HepG2 (cell line): ENCODE results near the gene SCN9A. TPM values are rescaled to one million over a fixed set of nuclear protein-coding genes. Genes with fewer than 3 reads are reported as not detected.
A peak's percentile ranks its signal among the peaks of the same experiment; 100 is the strongest.

Source experiments
- ERF ChIP-seq: IDR thresholded peaks from 2 replicates; pipeline ENCODE4 v1.6.1; 2018; ENCODE audit warnings: missing biosample characterization, missing genetic modification reagents
- EZH2 ChIP-seq: conservative IDR thresholded peaks from 2 replicates; pipeline ENCODE4 v1.6.1; 2012; ENCODE audit warnings: mild to moderate bottlenecking, low read depth, low read length, moderate library complexity
- FOXM1 ChIP-seq: sonication (generic); formaldehyde crosslinking; IDR thresholded peaks from 2 replicates; pipeline ENCODE4 v1.5.0; 2020; ENCODE audit warnings: missing genetic modification reagents
- GPN1 ChIP-seq: sonication (generic); formaldehyde crosslinking; IDR thresholded peaks from 2 replicates; pipeline ENCODE4 v1.5.1; 2020; ENCODE audit warnings: missing genetic modification reagents, borderline replicate concordance
- HNRNPUL1 ChIP-seq: fragments of 200-400 bp; formaldehyde crosslinking; IDR thresholded peaks from 2 replicates; pipeline ENCODE4 v1.6.1; 2017; ENCODE audit warnings: low read depth, mild to moderate bottlenecking, low read length, moderate library complexity
- KDM6A ChIP-seq: IDR thresholded peaks from 2 replicates; pipeline ENCODE4 v1.6.1; 2016; ENCODE audit warnings: low read depth
- MXD3 ChIP-seq: IDR thresholded peaks from 2 replicates; pipeline ENCODE4 v1.6.1; 2016; ENCODE audit warnings: mild to moderate bottlenecking, missing biosample characterization, missing genetic modification reagents
- NFATC3 ChIP-seq: sonication (generic); formaldehyde crosslinking; IDR thresholded peaks from 2 replicates; pipeline ENCODE4 v1.5.1; 2020; ENCODE audit warnings: mild to moderate bottlenecking, missing genetic modification reagents
- NR2F2 ChIP-seq: IDR thresholded peaks from 2 replicates; pipeline ENCODE4 v1.6.1; 2012; ENCODE audit warnings: low read depth, inconsistent platforms, borderline replicate concordance
- PRDM10 ChIP-seq: sonication (generic); formaldehyde crosslinking; IDR thresholded peaks from 2 replicates; pipeline ENCODE4 v1.4.0; 2020; ENCODE audit warnings: low read depth, missing genetic modification reagents
- RCOR2 ChIP-seq: IDR thresholded peaks from 2 replicates; pipeline ENCODE4 v1.6.1; 2016; ENCODE audit warnings: missing biosample characterization, missing genetic modification reagents
- SUZ12 ChIP-seq: fragments of 150-350 bp; IDR thresholded peaks from 2 replicates; pipeline ENCODE4 v1.6.1; 2014; ENCODE audit warnings: low read depth, low read length
- TCF7 ChIP-seq: sonication (generic); IDR thresholded peaks from 2 replicates; pipeline ENCODE4 v1.6.1; 2016; ENCODE audit warnings: antibody characterized with exemption, low read depth
- UBTF ChIP-seq: sonication (generic); formaldehyde crosslinking; IDR thresholded peaks from 2 replicates; pipeline ENCODE4 v1.4.0; 2020; ENCODE audit warnings: mild to moderate bottlenecking, missing genetic modification reagents
- ZBTB21 ChIP-seq: sonication (generic); formaldehyde crosslinking; IDR thresholded peaks from 2 replicates; pipeline ENCODE4 v1.4.0; 2020; ENCODE audit warnings: missing genetic modification reagents
- ZBTB3 ChIP-seq: sonication (generic); formaldehyde crosslinking; IDR thresholded peaks from 2 replicates; pipeline ENCODE4 v1.4.0; 2020; ENCODE audit warnings: low read depth, mild to moderate bottlenecking, moderate library complexity, missing genetic modification reagents, borderline replicate concordance
- ZIK1 ChIP-seq: sonication (generic); formaldehyde crosslinking; IDR thresholded peaks from 2 replicates; pipeline ENCODE4 v1.5.0; 2020; ENCODE audit warnings: mild to moderate bottlenecking, low read depth, missing genetic modification reagents, borderline replicate concordance
- ZNF121 ChIP-seq: sonication (generic); formaldehyde crosslinking; IDR thresholded peaks from 2 replicates; pipeline ENCODE4 v1.5.0; 2020; ENCODE audit warnings: mild to moderate bottlenecking, missing genetic modification reagents
- ZNF24 ChIP-seq: fragments of 450-650 bp; IDR thresholded peaks from 2 replicates; pipeline ENCODE4 v1.6.1; 2017; ENCODE audit warnings: antibody characterized with exemption, mild to moderate bottlenecking
- ZNF530 ChIP-seq: sonication (generic); formaldehyde crosslinking; IDR thresholded peaks from 2 replicates; pipeline ENCODE4 v1.5.0; 2020; ENCODE audit warnings: low read depth, mild to moderate bottlenecking, missing genetic modification reagents
- ZNF652 ChIP-seq: IDR thresholded peaks from 2 replicates; pipeline ENCODE4 v1.6.1; 2016; ENCODE audit warnings: low read depth, borderline replicate concordance
- ZNF737 ChIP-seq: sonication (generic); formaldehyde crosslinking; IDR thresholded peaks from 2 replicates; pipeline ENCODE4 v1.5.0; 2020; ENCODE audit warnings: missing genetic modification reagents, mild to moderate bottlenecking, borderline replicate concordance
- polyA plus RNA-seq, 8 experiments: library from polyadenylated mRNA; depleted of rRNA in 3 of 8; stranded (reverse) in 7 of 8; unstranded in 1 of 8; fragments of >200 nt; fragmentation: Illumina TruSeq in 4 of 8; extraction: Trizol in 4 of 8; gene quantifications; 2 replicates each; pipeline versions ENCODE4 v1.2.1 to v1.2.3, GENCODE V29; 2011 to 2016; ENCODE audit warnings: low read depth in 4 of 8, missing spikeins in 1 of 8, mixed read lengths in 1 of 8; ENCODE audit not compliant: insufficient read depth in 1 of 8
- total RNA-seq, 5 experiments: library from RNA; depleted of rRNA; stranded (reverse); fragments of >200 nt; fragmentation: Illumina TruSeq; extraction: Trizol; gene quantifications; 2 replicates each; pipeline ENCODE4 v1.2.3, GENCODE V29; 2016; ENCODE audit warnings: low read depth in 1 of 5
- TF ChIP-seq, protein P1 (sequence below): sonication (generic); formaldehyde crosslinking; IDR thresholded peaks from 2 replicates; pipeline ENCODE4 v1.5.0; 2020; ENCODE audit warnings: missing genetic modification reagents

The SCN9A gene
- total and polyA plus RNA-seq, 2 of the 13 experiments (the other 11 are each of a cell fraction or from before 2014, with no cell fraction given): 15.3 to 24.3 TPM

GRCh38 chr2:166230024-166230723 is 145.6 kb downstream of the SCN9A start (continued):
- no peak for TF ChIP-seq ZNF24
- peak; percentile 82; the same call in 1 of the 2 replicates for TF ChIP-seq ZBTB3 (CRISPR knock-in tag)
- no peak; the same call in 1 of the 2 replicates for TF ChIP-seq ZNF652 (CRISPR knock-in tag)
- no peak for TF ChIP-seq ZIK1
- TF ChIP-seq RCOR2 (CRISPR knock-in tag): peak; percentile 81
- no peak for TF ChIP-seq EZH2
- TF ChIP-seq KDM6A (CRISPR knock-in tag): peak; percentile 87
- TF ChIP-seq ZNF737: no peak
- peak; percentile 94 for TF ChIP-seq NR2F2
- peak; percentile 74 for TF ChIP-seq ERF (CRISPR knock-in tag)
- peak; percentile 78; the same call in 1 of the 2 replicates for TF ChIP-seq ZBTB21
- no peak for TF ChIP-seq GPN1 (CRISPR knock-in tag)
- peak; percentile 54; the same call in 1 of the 2 replicates for TF ChIP-seq PRDM10 (CRISPR knock-in tag)
- TF ChIP-seq MXD3 (CRISPR knock-in tag): no peak
- TF ChIP-seq TCF7: peak; percentile 88
- TF ChIP-seq ZNF121 (CRISPR knock-in tag): no peak; the same call in 1 of the 2 replicates
- TF ChIP-seq, protein P1, sequence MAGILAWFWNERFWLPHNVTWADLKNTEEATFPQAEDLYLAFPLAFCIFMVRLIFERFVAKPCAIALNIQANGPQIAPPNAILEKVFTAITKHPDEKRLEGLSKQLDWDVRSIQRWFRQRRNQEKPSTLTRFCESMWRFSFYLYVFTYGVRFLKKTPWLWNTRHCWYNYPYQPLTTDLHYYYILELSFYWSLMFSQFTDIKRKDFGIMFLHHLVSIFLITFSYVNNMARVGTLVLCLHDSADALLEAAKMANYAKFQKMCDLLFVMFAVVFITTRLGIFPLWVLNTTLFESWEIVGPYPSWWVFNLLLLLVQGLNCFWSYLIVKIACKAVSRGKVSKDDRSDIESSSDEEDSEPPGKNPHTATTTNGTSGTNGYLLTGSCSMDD (CRISPR knock-in tag): no peak
- no peak for TF ChIP-seq UBTF
- no peak for TF ChIP-seq ZNF530
- TF ChIP-seq NFATC3 (CRISPR knock-in tag): no peak; the same call in 1 of the 2 replicates
- TF ChIP-seq SUZ12: no peak
- no peak for TF ChIP-seq FOXM1 (CRISPR knock-in tag)
- TF ChIP-seq HNRNPUL1: no peak
